ENCODE results near the gene SCN10A.

Gene SCN10A

DNA sequence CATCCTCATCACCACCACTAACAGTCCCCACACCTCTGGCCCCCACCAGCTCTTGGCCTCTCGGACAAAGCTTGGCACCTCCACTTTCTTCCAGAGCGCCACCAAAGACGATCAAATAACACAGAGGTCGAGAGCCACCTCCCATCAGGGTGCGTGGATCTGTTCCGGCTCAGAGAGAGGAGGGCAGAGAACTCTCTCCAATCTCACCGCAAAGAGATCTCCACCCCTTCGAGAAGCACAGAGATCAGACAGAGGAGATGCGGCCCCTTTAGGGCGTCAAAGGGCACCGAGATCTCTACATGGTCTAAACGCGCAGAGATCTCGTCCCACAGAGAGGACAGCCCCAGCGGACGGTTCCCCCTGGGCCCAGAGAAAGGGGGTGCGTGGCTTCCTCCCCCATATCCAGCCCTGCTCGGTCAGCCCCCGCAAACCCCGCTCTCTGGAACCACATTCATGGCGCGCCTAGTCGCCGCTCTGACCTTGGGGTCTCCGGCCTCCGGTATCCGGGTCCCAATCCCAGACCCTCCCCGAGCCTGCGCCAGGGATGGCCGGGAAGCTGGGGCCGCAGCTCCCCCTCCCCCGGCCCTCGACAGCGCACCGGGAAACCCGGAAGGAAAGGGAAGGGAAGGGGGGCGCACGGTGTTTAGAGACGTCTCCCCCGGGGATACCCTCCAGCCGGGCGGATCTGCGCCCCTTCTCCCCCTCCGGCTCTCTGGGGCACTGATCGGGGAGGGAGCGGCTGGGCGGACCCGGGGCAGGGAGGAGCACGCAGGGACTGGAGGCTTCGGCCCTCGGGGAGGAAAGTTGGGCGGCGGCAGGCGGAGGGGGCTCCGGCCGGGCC lies 167.1 kb downstream of the SCN10A start:
- H3K4me1 Mint-ChIP-seq (ENCODE audit: low read depth): peaks cover 8% of the 10 kb centered on the region
- H3K27me3 Mint-ChIP-seq: peaks cover 12% of the 10 kb centered on the region
- H3K9me3 Mint-ChIP-seq: no peaks in the 10 kb centered on the region
- peak overlapping the region; percentile 59 for H3K4me3 Mint-ChIP-seq
- no peak overlapping the region for H3K27ac Mint-ChIP-seq
- H3K36me3 Mint-ChIP-seq (ENCODE audit: low read depth): no peaks in the 10 kb centered on the region
- intact Hi-C loops (cut with micrococcal nuclease): loop anchor here (10.0 kb wide), 1 partner anchor 356 kb away; no protein-coding TSS in a partner anchor

DNA sequence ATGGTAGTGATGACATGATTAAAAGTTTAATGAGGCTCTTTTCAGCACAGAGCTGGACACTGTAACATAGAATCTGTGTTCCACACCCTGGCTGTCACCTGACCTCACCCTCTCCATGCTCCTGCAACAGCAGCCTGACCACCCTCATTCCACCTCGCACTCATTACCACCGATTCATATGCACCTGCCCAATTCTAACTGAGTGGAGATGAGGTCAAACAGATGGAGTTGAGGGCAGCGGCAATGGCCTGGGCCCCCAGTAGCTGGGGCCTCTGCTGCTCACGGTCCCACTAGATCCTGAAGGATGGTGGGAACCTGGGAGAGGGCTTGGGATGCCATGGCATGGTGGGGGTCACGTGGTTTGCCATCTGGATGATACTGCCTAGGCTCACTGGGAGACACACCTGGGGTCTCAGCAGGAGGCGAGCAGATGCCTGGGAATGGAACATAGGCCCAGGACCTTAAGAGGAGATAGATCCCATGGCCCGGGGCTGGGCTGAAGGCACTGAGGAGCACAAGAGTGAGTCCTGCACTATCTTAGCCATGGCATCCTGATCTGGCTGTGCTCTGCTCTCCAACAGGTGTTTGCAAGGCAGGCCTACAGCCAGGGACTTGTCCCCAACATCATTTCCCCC lies 167.9 kb downstream of the SCN10A start:
- no peaks in the 10 kb centered on the region for H3K9me3 Mint-ChIP-seq
- H3K27ac Mint-ChIP-seq: no peak overlapping the region
- intact Hi-C loops (cut with micrococcal nuclease): loop anchor here (10.0 kb wide), 1 partner anchor 357 kb away; no protein-coding TSS in a partner anchor
- no peaks in the 10 kb centered on the region for H3K36me3 Mint-ChIP-seq (ENCODE audit: low read depth)
- H3K4me3 Mint-ChIP-seq: no peak overlapping the region
- H3K27me3 Mint-ChIP-seq: peaks cover 7% of the 10 kb centered on the region
- H3K4me1 Mint-ChIP-seq (ENCODE audit: low read depth): peaks cover 8% of the 10 kb centered on the region

DNA sequence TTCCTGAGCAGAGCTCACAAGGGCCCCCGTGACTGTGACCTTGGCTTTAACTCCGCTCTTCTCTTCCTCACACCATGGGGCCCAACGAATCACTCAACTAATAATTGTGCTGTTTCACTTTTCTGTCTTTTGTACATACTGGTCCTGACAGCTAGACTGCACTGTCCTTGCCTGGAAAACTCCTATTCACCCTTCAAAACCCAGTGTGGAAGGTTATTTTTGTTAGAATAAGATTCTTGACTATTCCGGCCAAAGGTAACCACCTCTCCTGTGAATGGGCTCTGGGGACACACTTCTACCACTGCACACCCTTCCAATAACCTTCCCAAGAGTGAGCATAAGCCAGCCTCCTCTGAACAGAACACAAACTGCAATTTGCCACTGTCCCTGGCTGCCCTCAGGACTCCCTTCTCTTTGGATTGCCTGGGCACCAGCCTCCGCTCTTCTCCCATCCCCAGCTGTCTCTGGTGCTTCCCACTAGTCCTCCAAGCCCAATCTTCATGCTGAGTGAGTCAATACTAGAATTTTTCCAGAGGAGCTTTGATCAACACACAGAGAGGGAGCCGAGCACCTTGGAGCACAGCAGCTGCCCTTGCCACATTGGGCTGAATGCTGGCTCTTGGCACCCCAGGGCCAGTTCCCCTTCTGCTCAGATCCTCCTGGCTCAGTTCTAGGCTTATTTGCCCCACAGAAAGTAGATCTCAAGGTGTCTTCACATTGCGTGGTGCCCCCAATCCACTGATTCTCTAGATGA lies 168.6 kb downstream of the SCN10A start:
- Mint-ChIP-seq H3K27ac (no peak overlapping the region), H3K27me3 (peaks cover 6% of the 10 kb centered on the region), H3K36me3 (ENCODE audit: low read depth) (no peaks in the 10 kb centered on the region), H3K4me1 (ENCODE audit: low read depth) (peaks cover 8% of the 10 kb centered on the region), H3K4me3 (no peak overlapping the region), H3K9me3 (no peaks in the 10 kb centered on the region)
- intact Hi-C loops (cut with micrococcal nuclease): loop anchor here (10.0 kb wide), 1 partner anchor 357 kb away; no protein-coding TSS in a partner anchor

Data from dendritic cell treated with granulocyte-macrophage colony-stimulating factor and Interleukin-4, amounts not matched to agents 40 ng/mL and 50 ng/mL, for 4 days (primary cell).